Measurements from ENCODE around the gene SIGLEC9.
A peak's percentile ranks its signal among the peaks of the same experiment; 100 is the strongest.
"Not testable (repeated sequence)": the region's sequence is repeated elsewhere in the genome, so short reads cannot be mapped to it uniquely, and the experiment has no call there.

SIGLEC9 gene

DNA sequence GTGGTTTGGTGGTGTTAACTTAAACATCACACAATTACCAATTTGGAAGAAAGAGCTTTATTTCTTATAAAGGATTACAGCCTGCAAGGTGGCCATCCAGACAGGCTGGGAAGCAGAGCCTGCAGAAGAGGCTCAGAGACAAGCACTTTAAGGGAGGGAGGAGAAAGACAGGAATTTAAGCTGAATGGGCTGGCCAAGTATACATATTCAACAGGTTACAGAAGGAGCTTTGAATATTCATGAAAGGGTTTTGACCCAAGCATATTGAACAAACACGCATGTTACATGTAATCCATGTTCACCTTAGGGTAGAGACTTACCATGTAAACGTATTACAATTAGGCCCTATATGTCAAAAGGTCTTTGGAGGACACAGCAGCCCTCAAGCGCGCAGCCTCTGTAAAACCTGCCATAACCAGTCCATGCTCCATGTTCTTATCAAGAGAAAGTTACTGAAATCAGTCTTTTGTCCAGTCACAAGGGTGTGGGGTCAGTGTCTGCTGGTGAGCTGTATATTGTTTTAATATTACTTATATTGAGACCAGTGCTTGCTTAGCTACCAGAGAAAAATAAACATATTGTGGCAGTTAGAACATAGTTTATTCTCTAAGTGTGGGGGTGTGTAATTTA lies 37.3 kb downstream of the SIGLEC9 start:
- Histone ChIP-seq H3K27ac (no peak overlapping the region), H3K4me3 (no peak overlapping the region)
- DNase-seq (ENCODE audit: low spot score) = no peak
- TF ChIP-seq, protein P1, sequence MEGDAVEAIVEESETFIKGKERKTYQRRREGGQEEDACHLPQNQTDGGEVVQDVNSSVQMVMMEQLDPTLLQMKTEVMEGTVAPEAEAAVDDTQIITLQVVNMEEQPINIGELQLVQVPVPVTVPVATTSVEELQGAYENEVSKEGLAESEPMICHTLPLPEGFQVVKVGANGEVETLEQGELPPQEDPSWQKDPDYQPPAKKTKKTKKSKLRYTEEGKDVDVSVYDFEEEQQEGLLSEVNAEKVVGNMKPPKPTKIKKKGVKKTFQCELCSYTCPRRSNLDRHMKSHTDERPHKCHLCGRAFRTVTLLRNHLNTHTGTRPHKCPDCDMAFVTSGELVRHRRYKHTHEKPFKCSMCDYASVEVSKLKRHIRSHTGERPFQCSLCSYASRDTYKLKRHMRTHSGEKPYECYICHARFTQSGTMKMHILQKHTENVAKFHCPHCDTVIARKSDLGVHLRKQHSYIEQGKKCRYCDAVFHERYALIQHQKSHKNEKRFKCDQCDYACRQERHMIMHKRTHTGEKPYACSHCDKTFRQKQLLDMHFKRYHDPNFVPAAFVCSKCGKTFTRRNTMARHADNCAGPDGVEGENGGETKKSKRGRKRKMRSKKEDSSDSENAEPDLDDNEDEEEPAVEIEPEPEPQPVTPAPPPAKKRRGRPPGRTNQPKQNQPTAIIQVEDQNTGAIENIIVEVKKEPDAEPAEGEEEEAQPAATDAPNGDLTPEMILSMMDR (IDR thresholded peaks at IDR 0.05) = no peak

DNA sequence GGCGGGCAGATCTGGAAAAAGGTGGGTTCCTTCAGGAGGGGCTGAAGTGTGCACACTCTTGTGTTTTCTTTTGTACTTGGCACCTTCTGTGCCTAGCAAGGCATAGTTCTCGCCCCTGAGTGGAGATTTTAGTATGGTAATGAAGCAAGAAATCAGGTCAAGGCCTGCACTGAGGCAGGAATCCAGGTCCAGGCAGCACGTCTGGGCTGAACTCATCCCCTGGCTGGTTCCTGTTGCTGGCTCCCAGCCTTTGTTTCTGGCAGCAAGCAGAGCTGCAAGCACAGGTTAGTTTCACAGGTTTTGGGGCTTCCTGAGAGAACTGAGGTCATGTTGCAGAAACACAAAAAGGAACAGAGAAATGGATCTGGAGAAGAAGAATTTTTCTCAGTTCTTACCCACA lies 38.6 kb downstream of the SIGLEC9 start:
- peak; percentile 24 for DNase-seq (ENCODE audit: low spot score)
- H3K4me3 ChIP-seq = no peak overlapping the region
- H3K27ac ChIP-seq = no peak overlapping the region
- TF ChIP-seq, protein P1 (IDR thresholded peaks at IDR 0.05) = no peak

DNA sequence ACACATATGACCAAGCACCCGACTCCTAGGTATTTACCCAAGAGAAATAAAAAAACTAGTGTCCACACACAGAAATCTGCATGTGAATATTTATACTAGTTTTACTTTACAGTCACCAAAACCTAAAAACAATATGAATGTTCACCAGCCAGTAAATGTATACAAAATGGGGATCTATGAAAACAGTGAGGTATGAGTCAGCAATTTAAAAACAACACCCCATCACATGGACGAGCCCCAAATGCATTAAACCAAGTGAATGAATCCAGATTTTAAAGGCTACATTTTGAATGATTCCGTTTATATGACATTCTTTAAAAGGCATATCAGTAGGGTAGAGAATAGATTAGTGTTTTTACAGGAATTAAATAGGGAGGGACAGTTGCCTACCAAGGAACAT lies 39.5 kb downstream of the SIGLEC9 start:
- DNase-seq (ENCODE audit: low spot score) = no peak
- TF ChIP-seq, protein P1 (IDR thresholded peaks at IDR 0.05) = no peak
- Histone ChIP-seq H3K27ac (no peak overlapping the region), H3K4me3 (no peak overlapping the region)

DNA sequence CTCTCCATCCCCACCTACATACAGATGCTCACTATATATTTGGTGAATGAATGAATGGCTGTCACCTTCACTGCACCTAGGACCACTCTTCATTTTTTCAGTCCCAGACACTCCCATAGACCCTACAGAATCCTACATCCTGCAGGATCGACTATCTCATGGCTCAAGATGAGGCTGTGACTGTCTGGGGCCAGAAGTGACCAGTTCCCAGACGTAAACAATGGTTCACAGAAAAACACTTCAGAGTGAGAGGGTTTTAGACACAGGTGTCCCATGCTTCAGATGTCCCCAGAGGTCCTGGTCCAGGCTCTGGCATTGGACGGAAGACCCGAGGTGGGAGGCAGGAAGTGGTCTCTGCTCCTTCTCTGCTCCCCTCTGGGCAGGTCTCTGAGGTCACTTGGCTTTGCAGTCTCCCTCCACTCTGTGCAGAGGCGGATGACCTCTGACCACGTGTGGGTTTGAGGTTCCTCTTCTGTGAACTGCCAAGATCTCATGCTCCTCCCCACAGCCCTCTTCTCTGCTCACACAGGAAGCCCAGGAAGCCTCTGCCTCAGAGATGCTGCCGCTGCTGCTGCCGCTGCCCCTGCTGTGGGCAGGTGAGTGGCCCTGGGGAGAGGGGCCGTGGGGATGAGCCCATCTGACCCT lies 42.3 kb downstream of the SIGLEC9 start:
- no peak overlapping the region for H3K27ac ChIP-seq
- DNase-seq (ENCODE audit: low spot score) = no peak

DNA sequence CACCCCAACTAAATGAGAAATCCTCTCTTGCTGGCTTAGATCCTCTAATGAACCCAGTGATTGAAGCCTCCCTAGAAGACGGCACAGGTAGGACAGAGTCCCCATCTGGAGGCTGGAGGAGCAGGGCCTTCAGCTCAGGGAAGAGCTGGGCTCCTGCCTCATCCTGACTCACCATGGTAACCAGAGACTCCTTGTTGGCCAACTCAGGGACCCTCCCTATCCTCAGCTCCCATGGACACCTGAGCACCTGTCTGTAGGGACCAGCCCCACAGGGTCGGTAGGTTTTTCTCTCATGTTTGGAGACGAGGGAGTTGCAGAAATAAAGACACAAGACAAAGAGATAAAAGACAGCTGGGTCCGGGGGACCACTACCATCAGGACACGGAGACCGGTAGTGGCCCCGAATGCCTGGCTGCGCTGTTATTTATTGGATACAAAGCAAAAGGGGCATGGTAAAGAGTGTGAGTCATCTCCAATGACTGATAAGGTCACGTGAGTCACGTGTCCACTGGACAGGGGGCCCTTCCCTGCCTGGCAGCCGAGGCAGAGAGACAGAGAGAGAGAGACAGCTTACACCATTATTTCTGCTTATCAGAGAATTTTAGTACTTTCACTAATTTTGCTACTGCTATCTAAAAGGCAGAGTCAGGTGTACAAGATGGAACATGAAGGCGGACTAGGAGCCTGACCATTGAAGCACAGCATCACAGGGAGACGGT lies 44.0 kb downstream of the SIGLEC9 start:
- TF ChIP-seq, protein P1 (IDR thresholded peaks at IDR 0.05) = no peak
- H3K4me3 ChIP-seq = no peak overlapping the region
- no peak for DNase-seq (ENCODE audit: low spot score)
- H3K27ac ChIP-seq = no peak overlapping the region

More for the DNA sequence above, 42.3 kb downstream of the SIGLEC9 start:
- TF ChIP-seq, protein P1 (IDR thresholded peaks at IDR 0.05) = no peak
- no peak overlapping the region for H3K4me3 ChIP-seq

DNA sequence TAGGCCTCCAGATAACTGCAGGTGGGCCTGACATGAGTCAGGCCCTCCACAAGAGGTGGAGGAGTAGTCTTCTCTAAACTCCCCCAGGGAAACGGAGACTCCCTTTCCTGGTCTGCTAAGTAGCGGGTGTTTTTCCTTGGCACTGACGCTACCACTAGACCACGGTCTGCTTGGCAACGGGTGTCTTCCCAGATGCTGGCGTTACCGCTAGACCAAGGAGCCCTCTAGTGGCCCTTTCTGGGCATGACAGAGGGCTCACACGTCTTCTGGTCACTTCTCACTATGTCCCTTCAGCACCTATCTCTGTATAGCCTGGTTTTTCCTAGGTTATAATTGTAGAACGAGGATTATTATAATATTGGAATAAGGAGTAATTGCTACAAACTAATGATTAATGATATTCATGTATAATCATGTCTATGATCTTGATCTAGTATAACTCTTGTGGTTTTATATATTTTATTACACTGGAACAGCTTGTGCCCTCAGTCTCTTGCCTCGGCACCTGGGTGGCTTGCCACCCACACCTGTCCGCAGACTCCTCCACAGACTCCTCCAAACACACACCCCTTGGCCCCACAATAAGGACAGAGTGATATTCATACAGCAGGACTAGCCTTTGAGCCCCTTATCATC lies 44.7 kb downstream of the SIGLEC9 start:
- not testable (repeated sequence) for H3K4me3 ChIP-seq; H3K27ac ChIP-seq; DNase-seq (ENCODE audit: low spot score)
- TF ChIP-seq, protein P1 (IDR thresholded peaks at IDR 0.05) = peak; percentile 60

Data from coronary artery (tissue), 2 donors.